RCC 7860 (cell line): ENCODE results near the gene NPAS3.

Experiments used
- DNase-seq: peaks from one replicate; pipeline ENCODE4 v3.0.0-alpha.2; 2015; ENCODE audit warnings: low spot score
- FAIRE-seq: peaks from 2 replicates; lab custom pipeline; 2012; peaks lifted over from hg19 to GRCh38; lab: Jason Lieb, UNC

NPAS3 gene

GRCh38 chr14:33762161-33762851 lies 823.6 kb downstream of the NPAS3 start:
- DNase-seq (no peak), FAIRE-seq (no peak)

- no peak for FAIRE-seq
- no peak for DNase-seq
Observed at GRCh38 chr14:33764876-33765650, 826.4 kb downstream of the NPAS3 start.

GRCh38 chr14:33767586-33768457 lies 829.1 kb downstream of the NPAS3 start:
- no peak for DNase-seq

GRCh38 chr14:33768458-33768830 lies 829.8 kb downstream of the NPAS3 start:
- DNase-seq: no peak
- no peak for FAIRE-seq

More at GRCh38 chr14:33767586-33768457, 829.1 kb downstream of the NPAS3 start:
- FAIRE-seq: no peak

- DNase-seq: no peak
- no peak for FAIRE-seq
Observed at GRCh38 chr14:33773205-33774030, 834.7 kb downstream of the NPAS3 start.

GRCh38 chr14:33774161-33774560 lies 835.5 kb downstream of the NPAS3 start:
- DNase-seq (no peak), FAIRE-seq (no peak)

- no peak for DNase-seq
- no peak for FAIRE-seq
Observed at GRCh38 chr14:33774723-33775470, 836.2 kb downstream of the NPAS3 start.

- FAIRE-seq (no peak), DNase-seq (no peak)
Observed at GRCh38 chr14:33776871-33777270, 838.2 kb downstream of the NPAS3 start.

GRCh38 chr14:33777681-33778080 lies 839.0 kb downstream of the NPAS3 start:
- FAIRE-seq: no peak
- no peak for DNase-seq

- DNase-seq (no peak), FAIRE-seq (no peak)
Observed at GRCh38 chr14:33780035-33780434, 841.4 kb downstream of the NPAS3 start.

- FAIRE-seq: no peak
- no peak for DNase-seq
Observed at GRCh38 chr14:33781236-33781635, 842.6 kb downstream of the NPAS3 start.

GRCh38 chr14:33782923-33783322 lies 844.2 kb downstream of the NPAS3 start:
- no peak for DNase-seq
- FAIRE-seq: no peak

- no peak for FAIRE-seq
- no peak for DNase-seq
Observed at GRCh38 chr14:33786091-33786825, 847.6 kb downstream of the NPAS3 start.

- FAIRE-seq: no peak
- DNase-seq: no peak
Observed at GRCh38 chr14:33788161-33788560, 849.5 kb downstream of the NPAS3 start.

- FAIRE-seq (no peak), DNase-seq (no peak)
Observed at GRCh38 chr14:33790996-33791395, 852.3 kb downstream of the NPAS3 start.

GRCh38 chr14:33792009-33792719 lies 853.5 kb downstream of the NPAS3 start:
- no peak for FAIRE-seq
- no peak for DNase-seq

GRCh38 chr14:33792720-33793368 lies 854.2 kb downstream of the NPAS3 start:
- FAIRE-seq: no peak
- peak; percentile 20 for DNase-seq
